ENCODE results near the gene CLSTN2. TPM values are rescaled to one million over a fixed set of nuclear protein-coding genes. Genes with fewer than 3 reads are reported as not detected.

CLSTN2 gene
- total RNA-seq, 1 experiment from 2014 or later, result 0.68 TPM

GRCh38 chr3:140166861-140167599, 232.0 kb downstream of the CLSTN2 start:
- H3K27ac ChIP-seq (ENCODE audit: insufficient read length, low read depth, low read length), result no peak overlapping the region

More at GRCh38 chr3:140166861-140167599, 232.0 kb downstream of the CLSTN2 start:
- Mint-ChIP-seq H3K36me3 (ENCODE audit: insufficient read depth in 1 of 3, low read depth in 3 of 3) (peaks cover 0 to 8% (median 2%) of the 10 kb centered on the region in 3 experiments; a peak in 2 of 7 replicates), H3K27ac (no peak overlapping the region), H3K27me3 (ENCODE audit: low read depth) (no peaks in the 10 kb centered on the region; the same call in none of the 2 replicates), H3K4me3 (no peak overlapping the region), H3K4me1 (peaks cover 3 to 6% of the 10 kb centered on the region in 2 experiments; a peak in 2 of 4 replicates), H3K9me3 (peaks cover 2 to 6% of the 10 kb centered on the region in 2 experiments; a peak in 4 of 5 replicates)
- Histone ChIP-seq H3K4me1 (ENCODE audit: insufficient read depth, low read length) (no peaks in the 10 kb centered on the region), H3K18ac (ENCODE audit: insufficient read length, low read depth, low read length) (no peak overlapping the region), H3K23me2 (ENCODE audit: insufficient read length, low read depth, low read length, poor library complexity, severe bottlenecking) (no peaks in the 10 kb centered on the region), H3K27me3 (ENCODE audit: insufficient read depth, low read length) (no peaks in the 10 kb centered on the region), H3K56ac (ENCODE audit: insufficient read length, low read depth, low read length) (no peak overlapping the region), H3T11ph (ENCODE audit: low read length) (no peak overlapping the region), H2BK120ac (ENCODE audit: low read depth, low read length, poor library complexity, severe bottlenecking) (no peak overlapping the region), H4K91ac (ENCODE audit: insufficient read length, low read depth, low read length) (no peak overlapping the region), H2BK20ac (ENCODE audit: low read depth, low read length, poor library complexity, severe bottlenecking) (no peak overlapping the region), H3K79me1 (ENCODE audit: insufficient read depth, low read depth, low read length, poor library complexity, severe bottlenecking) (no peaks in the 10 kb centered on the region), H4K8ac (replicated peaks; ENCODE audit: insufficient read length, low read depth, low read length) (no peak overlapping the region), H2AFZ (ENCODE audit: low read length) (no peak overlapping the region), H2AK5ac (ENCODE audit: insufficient read length, low read length) (no peak overlapping the region), H2BK12ac (ENCODE audit: insufficient read length, low read depth, low read length) (no peak overlapping the region), H3K9me3 (ENCODE audit: control insufficient read depth, low read depth, low read length) (no peaks in the 10 kb centered on the region), H3K14ac (ENCODE audit: insufficient read depth, low read length) (no peak overlapping the region), H3K9ac (ENCODE audit: extremely low read depth, insufficient read length, low read length) (no peak overlapping the region), H2BK5ac (ENCODE audit: insufficient read length, low read length) (no peak overlapping the region), H3K23ac (ENCODE audit: insufficient read length, low read depth, low read length) (no peak overlapping the region), H3K4me2 (ENCODE audit: insufficient read depth, insufficient read length, low read length) (no peak overlapping the region), H2BK15ac (ENCODE audit: low read depth, low read length) (no peak overlapping the region), H3K4ac (ENCODE audit: low read depth, low read length) (no peak overlapping the region), H4K5ac (ENCODE audit: insufficient read length, low read depth, low read length) (no peak overlapping the region), H4K20me1 (ENCODE audit: control insufficient read depth, insufficient read depth, insufficient read length) (no peaks in the 10 kb centered on the region), H3K79me2 (ENCODE audit: insufficient read depth, low read length) (no peaks in the 10 kb centered on the region)
- TF ChIP-seq CTCF (conservative IDR thresholded peaks at IDR 0.05), result no peak
- no CpG with 5 or more reads among the region's 5 CpGs for WGBS (ENCODE audit: extremely low coverage, insufficient read length, low lambda C conversion rate)
- no peak for DNase-seq

All from H9 (cell line).